ENCODE data around the gene KLF1. TPM values are rescaled to one million over a fixed set of nuclear protein-coding genes. Genes with fewer than 3 reads are reported as not detected.

Gene KLF1
- total and polyA plus RNA-seq, 10 of the 15 experiments (the other 5 are each of a cell fraction or from before 2014, with no cell fraction given) = 0.04 to 0.38 (median 0.08) TPM; not detected in 3

- in situ Hi-C loops (cut with MboI) (no loop called here), intact Hi-C loops (cut with micrococcal nuclease; ENCODE audit: unreplicated experiment) (no loop called here)
- Histone ChIP-seq H3K79me2 (ENCODE audit: control insufficient read depth, insufficient read depth, low read length) (no peaks in the 10 kb centered on the region), H3K27me3 (replicated peaks in 1 of 2; ENCODE audit: control insufficient read depth in 2 of 2, insufficient read depth in 2 of 2, low read length in 1 of 2) (peaks cover 8 to 39% of the 10 kb centered on the region in 2 experiments), H4K20me1 (ENCODE audit: control insufficient read depth, insufficient read depth) (no peaks in the 10 kb centered on the region; the same call in 1 of the 2 replicates), H2AFZ (ENCODE audit: control insufficient read depth, low read depth, low read length) (no peak overlapping the region), H3K9me3 (replicated peaks; ENCODE audit: control insufficient read depth, insufficient read depth, low read length) (no peaks in the 10 kb centered on the region; the same call in none of the 3 replicates), H3K4me3 (no peak overlapping the region), H3K36me3 (ENCODE audit: control insufficient read depth in 2 of 2, insufficient read depth in 2 of 2, low read length in 1 of 2) (no peaks in the 10 kb centered on the region), H3K27ac (ENCODE audit: control insufficient read depth, insufficient read depth) (no peak overlapping the region), H3K4me2 (ENCODE audit: control insufficient read depth, insufficient read depth) (no peak overlapping the region), H3K4me1 (ENCODE audit: control insufficient read depth, insufficient read depth, low read length) (peaks cover 7% of the 10 kb centered on the region; the same call in 1 of the 2 replicates), H3K9ac (ENCODE audit: control insufficient read depth, insufficient read depth, low read length) (no peak overlapping the region)
- WGBS (ENCODE audit: insufficient coverage, insufficient replicate concordance, low lambda C conversion rate, missing lambda C conversion rate) = 10% methylated on average over 19 of the region's 21 CpGs
- FAIRE-seq (no peak), ATAC-seq (no peak), DNase-seq (ENCODE audit: low read depth, low spot score) (no peak)
- SMC1A ChIA-PET (ENCODE audit: uncharacterized antibody, unreplicated experiment) = no interaction called here
- BruUV-seq (replicated peaks) = no TSS peak
- POLR2A ChIA-PET = no interaction called here
- RAD21 ChIA-PET (ENCODE audit: unreplicated experiment) = no interaction called here
- TF ChIP-seq RUNX3 (IDR thresholded peaks at IDR 0.05; ENCODE audit: low read length) (no peak), CREB1 (IDR thresholded peaks at IDR 0.05; ENCODE audit: low read depth) (peak; percentile 26; the same call in 1 of the 2 replicates), SRF (IDR thresholded peaks at IDR 0.05; ENCODE audit: low read depth in 2 of 2, low read length in 2 of 2) (no peak), IRF4 (IDR thresholded peaks at IDR 0.05; ENCODE audit: low read depth, low read length) (no peak), ZNF274 (IDR thresholded peaks at IDR 0.05; ENCODE audit: insufficient read depth, insufficient read length) (no peak)
- CTCF ChIA-PET = no interaction called here
Measured at GRCh38 chr19:12838886-12839756, 47.9 kb downstream of the KLF1 start.

GRCh38 chr19:12838182-12838885 lies 48.7 kb downstream of the KLF1 start, which contains the start of gene MAST1:
Gene MAST1, plus strand, starts transcription at chr19:12838515. Its CDS starts 58 bp downstream, at chr19:12838573.
- FAIRE-seq (no peak), DNase-seq (ENCODE audit: low read depth, low spot score) (no peak), ATAC-seq (peak; percentile 75)
- Histone ChIP-seq H3K4me2 (ENCODE audit: control insufficient read depth, insufficient read depth) (peak within 1 kb of the TSS; percentile 48; the same call in 1 of the 2 replicates), H3K27ac (ENCODE audit: control insufficient read depth, insufficient read depth) (no peak within 1 kb of the TSS), H2AFZ (ENCODE audit: control insufficient read depth, low read depth, low read length) (no peak within 1 kb of the TSS), H3K79me2 (ENCODE audit: control insufficient read depth, insufficient read depth, low read length) (no peaks in the 10 kb centered on the region), H3K4me1 (ENCODE audit: control insufficient read depth, insufficient read depth, low read length) (peaks cover 7% of the 10 kb centered on the region; the same call in 1 of the 2 replicates), H4K20me1 (ENCODE audit: control insufficient read depth, insufficient read depth) (no peaks in the 10 kb centered on the region; the same call in 1 of the 2 replicates), H3K4me3 (no peak within 1 kb of the TSS), H3K27me3 (replicated peaks in 1 of 2; ENCODE audit: control insufficient read depth in 2 of 2, insufficient read depth in 2 of 2, low read length in 1 of 2) (peaks cover 8 to 40% of the 10 kb centered on the region in 2 experiments), H3K9me3 (replicated peaks; ENCODE audit: control insufficient read depth, insufficient read depth, low read length) (no peaks in the 10 kb centered on the region; the same call in none of the 3 replicates), H3K36me3 (ENCODE audit: control insufficient read depth in 2 of 2, insufficient read depth in 2 of 2, low read length in 1 of 2) (no peaks in the 10 kb centered on the region), H3K9ac (ENCODE audit: control insufficient read depth, insufficient read depth, low read length) (no peak within 1 kb of the TSS)
- ChIA-PET RAD21 (ENCODE audit: unreplicated experiment) (interaction anchor here (1.4 kb wide), 1 partner anchor 61 kb away, joined by 3 read pairs; no protein-coding TSS in a partner anchor), CTCF (interaction anchor here (1.6 kb wide), 1 partner anchor 73 kb away, joined by 9 read pairs; no protein-coding TSS in a partner anchor), SMC1A (ENCODE audit: uncharacterized antibody, unreplicated experiment) (no interaction called here), POLR2A (no interaction called here)
- BruUV-seq (replicated peaks) = no TSS peak
- 1% methylated on average over 30 of the region's 69 CpGs for whole genome bisulfite sequencing (ENCODE audit: insufficient coverage, insufficient replicate concordance, low lambda C conversion rate, missing lambda C conversion rate)
- intact Hi-C loops (cut with micrococcal nuclease; ENCODE audit: unreplicated experiment) = no loop called here
- in situ Hi-C loops (cut with MboI) = no loop called here
- TF ChIP-seq YY1 (IDR thresholded peaks at IDR 0.05; ENCODE audit: low read depth, low read length) (peak; percentile 39; the same call in 1 of the 2 replicates), JUNB (IDR thresholded peaks at IDR 0.05) (no peak), GATAD2B (conservative IDR thresholded peaks at IDR 0.05; ENCODE audit: low read depth) (0 out of 2 replicates have a peak, but pooled peaks have one; percentile 26), NR2F1 (conservative IDR thresholded peaks at IDR 0.05) (0 out of 2 replicates have a peak, but pooled peaks have one; percentile 24), CHD1 (IDR thresholded peaks at IDR 0.05; ENCODE audit: low read depth, low read length) (no peak), EGR1 (IDR thresholded peaks at IDR 0.05; ENCODE audit: borderline replicate concordance in 1 of 2, low read depth in 2 of 2, low read length in 2 of 2) (peak in 1 of 2 experiments; percentile 62; a peak in 1 of 3 replicates), SUZ12 (IDR thresholded peaks at IDR 0.05; ENCODE audit: unreplicated experiment) (peak; percentile 90), CTCF (IDR thresholded peaks at IDR 0.05 in 2 of 3, conservative IDR thresholded peaks at IDR 0.05 in 1 of 3; ENCODE audit: control insufficient read depth in 2 of 3, extremely low read depth in 1 of 3, insufficient read depth in 1 of 3, low read depth in 3 of 3, low read length in 3 of 3) (peak; percentile 27 to 58 (median 42); a peak in 4 of 6 replicates), FOS (IDR thresholded peaks at IDR 0.05; ENCODE audit: borderline replicate concordance, extremely low read depth, insufficient read length) (no peak)
